GM12878 (cell line): ENCODE results near the gene CCDC150. TPM values are rescaled to one million over a fixed set of nuclear protein-coding genes. Genes with fewer than 3 reads are reported as not detected.

ENCODE experiments used
- ATAC-seq: fragments of 200-7000 bp; cut with Tn5 transposase; 3 replicates; pipeline ENCODE4 v1.9.1; 2020; ENCODE audit warnings: mild to moderate bottlenecking, moderate library complexity
- BruUV-seq: library from RNA; stranded (reverse); fragments of 400-500 nt; replicated peaks from 2 replicates; lab custom pipeline; 2021; lab: Mats Ljungman, UMichigan
- CTCF ChIA-PET: fragments of 300-600 bp; sonication (Branson Sonifier 250); formaldehyde crosslinking; extraction: SDS; loops from one replicate; lab custom pipeline; 2021; ENCODE audit warnings: inconsistent platforms; lab: Yijun Ruan, JAX
- POLR2A ChIA-PET: fragments of 350-600 bp; formaldehyde crosslinking; extraction: SDS; loops from one replicate; lab custom pipeline; 2021; ENCODE audit warnings: inconsistent platforms; lab: Charles Lee
- RAD21 ChIA-PET: fragments of 300-600 bp; sonication (Branson Sonifier 250); formaldehyde crosslinking; loops from one replicate; lab custom pipeline; 2023; ENCODE audit warnings: antibody characterized with exemption; ENCODE audit not compliant: unreplicated experiment; lab: Charles Lee
- SMC1A ChIA-PET: fragments of 300-600 bp; sonication (Branson Sonifier 250); formaldehyde crosslinking; loops from one replicate; lab custom pipeline; 2023; ENCODE audit not compliant: unreplicated experiment, uncharacterized antibody; lab: Charles Lee
- DNase-seq: peaks from one replicate; pipeline ENCODE4 v3.0.0-alpha.2; 2011; ENCODE audit warnings: low read depth, low spot score
- FAIRE-seq: peaks from 3 replicates; lab custom pipeline; 2011; peaks lifted over from hg19 to GRCh38; lab: Jason Lieb, UNC
- H2AFZ ChIP-seq: 2 replicates; pipeline ENCODE4 v1.6.0; 2011; ENCODE audit warnings: low read depth, low read length, control low read depth; ENCODE audit not compliant: control insufficient read depth
- H3K27ac ChIP-seq: 2 replicates; pipeline ENCODE4 v1.5.1; 2011; ENCODE audit warnings: control low read depth; ENCODE audit not compliant: control insufficient read depth, insufficient read depth
- H3K27me3 ChIP-seq, 2 experiments: replicated peaks in 1 of 2; 2 replicates each; pipeline versions ENCODE4 v1.6.0 to v1.6.1; 2011; ENCODE audit warnings: low read length in 1 of 2; ENCODE audit not compliant: control insufficient read depth in 2 of 2, insufficient read depth in 2 of 2
- H3K36me3 ChIP-seq, 2 experiments: 2 replicates each; pipeline ENCODE4 v1.5.1; 2011; ENCODE audit warnings: low read length in 1 of 2; ENCODE audit not compliant: control insufficient read depth in 2 of 2, insufficient read depth in 2 of 2
- H3K4me1 ChIP-seq: 2 replicates; pipeline ENCODE4 v1.6.1; 2011; ENCODE audit warnings: mild to moderate bottlenecking, low read length, moderate library complexity, mixed read lengths; ENCODE audit not compliant: control insufficient read depth, insufficient read depth
- H3K4me2 ChIP-seq: 2 replicates; pipeline ENCODE4 v1.6.0; 2011; ENCODE audit warnings: control low read depth; ENCODE audit not compliant: control insufficient read depth, insufficient read depth
- H3K4me3 ChIP-seq: fragments of 200-600 bp; sonication (generic); 2 replicates; pipeline ENCODE4 v1.5.1; 2016
- H3K79me2 ChIP-seq: 2 replicates; pipeline ENCODE4 v1.6.0; 2011; ENCODE audit warnings: low read length; ENCODE audit not compliant: control insufficient read depth, insufficient read depth
- H3K9ac ChIP-seq: 2 replicates; pipeline ENCODE4 v1.8.0; 2011; ENCODE audit warnings: low read length, control low read depth, mixed read lengths; ENCODE audit not compliant: control insufficient read depth, insufficient read depth
- H3K9me3 ChIP-seq: replicated peaks from 3 replicates; pipeline ENCODE4 v1.5.1; 2011; ENCODE audit warnings: mild to moderate bottlenecking, low read length; ENCODE audit not compliant: control insufficient read depth, insufficient read depth
- H4K20me1 ChIP-seq: 2 replicates; pipeline ENCODE4 v1.6.0; 2011; ENCODE audit not compliant: control insufficient read depth, insufficient read depth
- ASH2L ChIP-seq: fragments of 300-600, 200-600 bp; sonication (generic); IDR thresholded peaks from 2 replicates; pipeline ENCODE4 v1.6.1; 2017; ENCODE audit warnings: low read depth, mild to moderate bottlenecking, borderline replicate concordance
- BRCA1 ChIP-seq: IDR thresholded peaks from 2 replicates; pipeline ENCODE4 v1.6.1; 2011; ENCODE audit warnings: low read depth, low read length, improper control_type of control experiment
- CBFB ChIP-seq: IDR thresholded peaks from 2 replicates; pipeline ENCODE4 v1.6.1; 2016; ENCODE audit warnings: antibody characterized with exemption, low read depth
- FOXM1 ChIP-seq: IDR thresholded peaks from 2 replicates; pipeline ENCODE4 v1.6.1; 2012; ENCODE audit warnings: low read depth, mild to moderate bottlenecking, inconsistent platforms, low read length, moderate library complexity
- GATAD2B ChIP-seq: fragments of 450-650 bp; conservative IDR thresholded peaks from 2 replicates; pipeline ENCODE4 v1.6.1; 2017; ENCODE audit warnings: low read depth, mild to moderate bottlenecking, moderate library complexity
- JUNB ChIP-seq: IDR thresholded peaks from 2 replicates; pipeline ENCODE4 v1.6.1; 2016; ENCODE audit warnings: antibody characterized with exemption, mild to moderate bottlenecking
- LARP7 ChIP-seq: fragments of 450-650 bp; IDR thresholded peaks from 2 replicates; pipeline ENCODE4 v1.6.1; 2017; ENCODE audit warnings: mild to moderate bottlenecking
- MLLT1 ChIP-seq: fragments of 450-650 bp; IDR thresholded peaks from 2 replicates; pipeline ENCODE4 v1.6.1; 2016; ENCODE audit warnings: mild to moderate bottlenecking
- PAX8 ChIP-seq: fragments of 450-650 bp; IDR thresholded peaks from 2 replicates; pipeline ENCODE4 v1.6.1; 2017; ENCODE audit warnings: mild to moderate bottlenecking, moderate library complexity
- SMARCA5 ChIP-seq: fragments of 450-650 bp; IDR thresholded peaks from 2 replicates; pipeline ENCODE4 v1.6.1; 2017; ENCODE audit warnings: mild to moderate bottlenecking
- YBX1 ChIP-seq: fragments of 450-650 bp; IDR thresholded peaks from 2 replicates; pipeline ENCODE4 v1.6.1; 2016; ENCODE audit warnings: antibody characterized with exemption
- WGBS: methylation state at CpG from one replicate; pipeline ENCODE4 v1.1.6; 2016; ENCODE audit warnings: low lambda C conversion rate; ENCODE audit not compliant: insufficient replicate concordance, insufficient coverage; ENCODE audit errors: missing lambda C conversion rate; 5-methylcytosine and 5-hydroxymethylcytosine counted together
- in situ Hi-C: fragments of 300-500 bp; cut with MboI; formaldehyde crosslinking; loops from 9 replicates; pipeline ENCODE4 v1.14.3; 2018; ENCODE audit warnings: mixed read lengths
- intact Hi-C: fragments of 100-400 bp; cut with micrococcal nuclease; formaldehyde crosslinking; loops from one replicate; pipeline ENCODE4 v1.14.2; 2022; ENCODE audit not compliant: unreplicated experiment
- polyA plus RNA-seq, 11 experiments: library from polyadenylated mRNA; depleted of rRNA in 4 of 11; unstranded in 6 of 11; stranded (reverse) in 5 of 11; fragments of >200 nt; fragmentation: Nextera tagmentation in 4 of 11; fragmentation: Illumina TruSeq in 1 of 11; extraction: Ambion mirVana in 4 of 11; extraction: Trizol in 1 of 11; gene quantifications; 1 replicate in 1 of 11; 2 replicates in 10 of 11; pipeline versions ENCODE4 v1.2.1 to v1.2.3, GENCODE V29; 2011 to 2016; ENCODE audit warnings: inconsistent platforms in 2 of 11, missing spikeins in 2 of 11, low read depth in 1 of 11
- total RNA-seq, 4 experiments: library from RNA; depleted of rRNA in 3 of 4; stranded (reverse); fragments of >200 nt in 3 of 4; fragmentation: Illumina TruSeq in 1 of 4; extraction: Trizol in 1 of 4; gene quantifications; 2 replicates each; pipeline versions ENCODE4 v1.2.1 to v1.2.3, GENCODE V29; 2013 to 2021

The CCDC150 gene
- total and polyA plus RNA-seq, 10 of the 15 experiments (the other 5 are each of a cell fraction or from before 2014, with no cell fraction given) = 11.6 to 27.7 (median 19.6) TPM

GRCh38 chr2:196609806-196610205 lies 29.7 kb upstream of the CCDC150 start:
- DNase-seq = no peak
- FAIRE-seq = no peak
- Histone ChIP-seq H2AFZ (no peak overlapping the region), H3K4me2 (no peak overlapping the region), H3K79me2 (no peaks in the 10 kb centered on the region), H3K36me3 (no peaks in the 10 kb centered on the region), H3K27me3 (no peaks in the 10 kb centered on the region), H4K20me1 (no peaks in the 10 kb centered on the region), H3K27ac (no peak overlapping the region), H3K9me3 (no peaks in the 10 kb centered on the region; the same call in 2 of the 3 replicates), H3K9ac (no peak overlapping the region), H3K4me1 (no peaks in the 10 kb centered on the region), H3K4me3 (no peak overlapping the region)
- RAD21 ChIA-PET = no interaction called here
- POLR2A ChIA-PET = no interaction called here
- SMC1A ChIA-PET = no interaction called here
- ATAC-seq = no peak
- WGBS = 49% methylated on average over 2 of the region's 2 CpGs
- TF ChIP-seq CBFB = no peak
- TF ChIP-seq SMARCA5 = no peak
- no peak for TF ChIP-seq JUNB
- no peak for TF ChIP-seq LARP7
- no peak for TF ChIP-seq MLLT1
- no peak for TF ChIP-seq GATAD2B
- no peak for TF ChIP-seq ASH2L
- no peak for TF ChIP-seq BRCA1
- TF ChIP-seq FOXM1 = no peak
- TF ChIP-seq PAX8 = no peak
- TF ChIP-seq YBX1 = no peak
- CTCF ChIA-PET = interaction anchor here (1.6 kb wide), 1 partner anchor 15 kb away, joined by 4 read pairs; no protein-coding TSS in a partner anchor
- no TSS peak for BruUV-seq
- intact Hi-C loops (no loop called here), in situ Hi-C loops (no loop called here)
